KOPT-K1 (cell line): ENCODE data around the gene TAGLN.

Experiments
- H3K27ac ChIP-seq: fragments of 200-600 bp; sonication (generic); 2 replicates; pipeline ENCODE4 v1.5.1; 2016; ENCODE audit warnings: antibody characterized with exemption, mild to moderate bottlenecking, low read depth, low read length; ENCODE audit not compliant: poor library complexity, severe bottlenecking
- H3K36me3 ChIP-seq: fragments of 200-600 bp; sonication (generic); 2 replicates; pipeline ENCODE4 v1.5.1; 2017; ENCODE audit warnings: antibody characterized with exemption, mild to moderate bottlenecking, low read length, moderate library complexity; ENCODE audit not compliant: insufficient read depth
- H3K9me3 ChIP-seq: fragments of 200-600 bp; sonication (generic); 2 replicates; pipeline ENCODE4 v1.5.1; 2017; ENCODE audit warnings: antibody characterized with exemption, low read length, mild to moderate bottlenecking; ENCODE audit not compliant: insufficient read depth, poor library complexity, severe bottlenecking

TAGLN gene

GRCh38 chr11:117199053-117199915 lies at the start of gene TAGLN:
Gene TAGLN, plus strand, starts transcription at chr11:117199370. Its CDS starts 3,644 bp downstream, at chr11:117203014.
- Histone ChIP-seq H3K27ac (no peak within 1 kb of the TSS), H3K9me3 (no peaks in the 10 kb centered on the region), H3K36me3 (peaks cover 17% of the 10 kb centered on the region; the same call in 1 of the 2 replicates)

- H3K9me3 ChIP-seq, result no peaks in the 10 kb centered on the region
- H3K27ac ChIP-seq, result no peak overlapping the region
- peaks cover 92% of the 10 kb centered on the region for H3K36me3 ChIP-seq
Observed at GRCh38 chr11:117152066-117152465, 47.1 kb upstream of the TAGLN start.

- peaks cover 90% of the 10 kb centered on the region for H3K36me3 ChIP-seq
- no peak overlapping the region for H3K27ac ChIP-seq
- no peaks in the 10 kb centered on the region for H3K9me3 ChIP-seq
Observed at GRCh38 chr11:117154468-117154867, 44.7 kb upstream of the TAGLN start.

GRCh38 chr11:117157507-117157906 lies 41.7 kb upstream of the TAGLN start:
- Histone ChIP-seq H3K27ac (no peak overlapping the region), H3K36me3 (peaks cover 96% of the 10 kb centered on the region), H3K9me3 (no peaks in the 10 kb centered on the region)

- Histone ChIP-seq H3K27ac (no peak overlapping the region), H3K36me3 (peaks cover 96% of the 10 kb centered on the region), H3K9me3 (no peaks in the 10 kb centered on the region)
Observed at GRCh38 chr11:117159892-117160291, 39.3 kb upstream of the TAGLN start.

GRCh38 chr11:117160826-117161225 lies 38.3 kb upstream of the TAGLN start:
- Histone ChIP-seq H3K9me3 (no peaks in the 10 kb centered on the region), H3K27ac (no peak overlapping the region), H3K36me3 (peaks cover 96% of the 10 kb centered on the region)

GRCh38 chr11:117166491-117166890 lies 32.7 kb upstream of the TAGLN start:
- no peak overlapping the region for H3K27ac ChIP-seq
- peaks cover 100% of the 10 kb centered on the region for H3K36me3 ChIP-seq
- no peaks in the 10 kb centered on the region for H3K9me3 ChIP-seq

- Histone ChIP-seq H3K27ac (no peak overlapping the region), H3K9me3 (no peaks in the 10 kb centered on the region), H3K36me3 (peaks cover 79% of the 10 kb centered on the region)
Observed at GRCh38 chr11:117169736-117170135, 29.4 kb upstream of the TAGLN start.

- H3K27ac ChIP-seq, result no peak overlapping the region
- H3K36me3 ChIP-seq, result peaks cover 74% of the 10 kb centered on the region
- no peaks in the 10 kb centered on the region for H3K9me3 ChIP-seq
Observed at GRCh38 chr11:117170210-117170609, 29.0 kb upstream of the TAGLN start.

- no peak overlapping the region for H3K27ac ChIP-seq
- H3K9me3 ChIP-seq, result no peaks in the 10 kb centered on the region
- peaks cover 67% of the 10 kb centered on the region for H3K36me3 ChIP-seq
Observed at GRCh38 chr11:117171007-117171403, 28.2 kb upstream of the TAGLN start.

- Histone ChIP-seq H3K27ac (no peak overlapping the region), H3K36me3 (peaks cover 61% of the 10 kb centered on the region), H3K9me3 (no peaks in the 10 kb centered on the region)
Observed at GRCh38 chr11:117171404-117172061, 27.6 kb upstream of the TAGLN start.

GRCh38 chr11:117172724-117173421 lies 26.3 kb upstream of the TAGLN start:
- Histone ChIP-seq H3K36me3 (peaks cover 48% of the 10 kb centered on the region), H3K27ac (no peak overlapping the region)

GRCh38 chr11:117175104-117175503 lies 24.1 kb upstream of the TAGLN start:
- H3K9me3 ChIP-seq, result no peaks in the 10 kb centered on the region
- H3K36me3 ChIP-seq, result peaks cover 26% of the 10 kb centered on the region
- no peak overlapping the region for H3K27ac ChIP-seq

More at GRCh38 chr11:117172724-117173421, 26.3 kb upstream of the TAGLN start:
- H3K9me3 ChIP-seq, result no peaks in the 10 kb centered on the region

GRCh38 chr11:117175781-117176180 lies 23.4 kb upstream of the TAGLN start:
- Histone ChIP-seq H3K9me3 (no peaks in the 10 kb centered on the region), H3K36me3 (peaks cover 19% of the 10 kb centered on the region), H3K27ac (no peak overlapping the region)

- Histone ChIP-seq H3K9me3 (no peaks in the 10 kb centered on the region), H3K36me3 (peaks cover 15% of the 10 kb centered on the region), H3K27ac (no peak overlapping the region)
Observed at GRCh38 chr11:117176186-117176585, 23.0 kb upstream of the TAGLN start.
